HG02938 (cell line): ENCODE results near the gene HES6.
"Not testable (repeated sequence)": the region's sequence is repeated elsewhere in the genome, so short reads cannot be mapped to it uniquely, and the experiment has no call there.

Experiments used
- ATAC-seq: cut with Tn5 transposase; IDR thresholded peaks from one replicate; pipeline ENCODE4 v1.9.1; 2021; ENCODE audit warnings: mild to moderate bottlenecking, moderate library complexity; ENCODE audit not compliant: unreplicated experiment

The HES6 gene

DNA sequence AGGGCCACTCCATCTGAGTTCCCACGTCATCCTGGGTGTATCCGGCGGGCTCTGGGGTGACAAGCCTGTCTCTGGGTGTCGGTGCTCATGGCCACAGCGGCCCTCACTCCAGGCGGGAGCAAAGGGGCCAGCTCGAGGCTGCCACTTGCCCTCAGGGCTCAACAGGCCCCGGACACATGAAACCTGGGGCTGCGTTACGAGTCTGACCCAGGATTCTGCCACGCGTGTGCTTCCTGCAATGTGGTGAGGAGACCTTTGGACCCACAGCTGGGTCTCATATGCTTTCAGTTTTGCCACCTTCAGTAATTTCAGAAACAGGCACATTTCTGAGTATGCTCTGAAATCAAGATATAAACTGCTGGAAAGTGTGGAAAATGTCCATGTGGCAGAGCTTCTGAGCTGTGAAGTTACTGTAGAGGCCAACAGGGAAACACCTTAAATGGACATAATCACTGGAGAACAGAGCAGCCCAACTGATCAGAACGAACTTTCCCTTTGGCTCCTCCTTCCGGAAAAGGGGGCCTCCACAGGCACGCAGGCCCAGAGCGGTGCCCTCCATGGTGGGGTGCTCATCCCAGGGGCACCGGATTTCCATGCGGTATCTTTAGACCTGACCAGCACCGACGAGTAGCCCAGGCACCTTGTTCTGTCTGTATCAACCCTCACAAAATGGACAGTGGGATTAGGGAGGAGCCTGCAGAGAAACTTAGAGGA, 34.5 kb upstream of the HES6 start:
- no peak for ATAC-seq

GRCh38 chr2:238273433-238273832, 33.6 kb upstream of the HES6 start:
- not testable (repeated sequence) for ATAC-seq

- no peak for ATAC-seq
These were observed 32.3 kb upstream of the HES6 start for GRCh38 chr2:238272156-238272555.

- ATAC-seq = not testable (repeated sequence)
These were observed 31.8 kb upstream of the HES6 start for GRCh38 chr2:238271686-238272085.

- no peak for ATAC-seq
These were observed 31.3 kb upstream of the HES6 start for GRCh38 chr2:238271061-238271554.

DNA sequence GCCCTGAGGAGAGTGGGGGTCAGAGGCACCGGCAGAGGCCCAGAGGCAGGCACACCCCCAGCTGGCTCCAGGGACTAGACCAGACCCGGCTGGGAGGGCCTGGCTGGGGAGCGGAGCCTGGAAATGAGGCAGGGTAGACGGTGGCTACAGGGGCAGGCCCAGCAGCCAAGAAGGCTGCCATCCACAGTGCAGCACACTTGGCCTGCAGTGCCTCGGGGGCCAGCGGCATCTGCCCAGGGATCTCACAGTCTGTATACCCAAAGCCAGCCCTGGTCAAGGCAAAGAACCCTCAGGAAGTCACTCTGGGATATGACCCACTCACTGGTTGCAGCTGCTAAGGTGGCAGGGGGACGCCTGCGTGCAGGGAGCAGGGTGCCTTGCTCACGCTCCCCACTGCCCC, 30.8 kb upstream of the HES6 start:
- no peak for ATAC-seq

DNA sequence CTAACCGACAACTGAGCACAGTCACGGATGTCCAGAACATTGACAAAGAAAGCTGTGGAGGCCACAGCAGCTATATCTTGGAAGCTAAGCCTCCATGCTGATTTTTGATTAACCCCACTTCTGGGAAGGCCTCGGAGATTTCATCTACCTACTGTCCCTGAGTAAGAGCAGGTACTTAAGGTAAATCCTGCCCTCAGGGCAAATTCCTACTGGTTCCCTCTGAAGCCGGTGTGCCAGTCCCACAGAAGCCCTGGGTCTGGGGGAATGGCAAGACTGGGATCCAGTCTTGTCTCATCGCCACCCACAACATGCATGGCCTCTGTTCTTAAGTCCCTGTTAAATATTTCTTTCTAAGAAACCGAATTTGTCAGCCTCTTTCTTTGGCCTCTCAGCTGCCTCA, 29.9 kb upstream of the HES6 start:
- no peak for ATAC-seq

DNA sequence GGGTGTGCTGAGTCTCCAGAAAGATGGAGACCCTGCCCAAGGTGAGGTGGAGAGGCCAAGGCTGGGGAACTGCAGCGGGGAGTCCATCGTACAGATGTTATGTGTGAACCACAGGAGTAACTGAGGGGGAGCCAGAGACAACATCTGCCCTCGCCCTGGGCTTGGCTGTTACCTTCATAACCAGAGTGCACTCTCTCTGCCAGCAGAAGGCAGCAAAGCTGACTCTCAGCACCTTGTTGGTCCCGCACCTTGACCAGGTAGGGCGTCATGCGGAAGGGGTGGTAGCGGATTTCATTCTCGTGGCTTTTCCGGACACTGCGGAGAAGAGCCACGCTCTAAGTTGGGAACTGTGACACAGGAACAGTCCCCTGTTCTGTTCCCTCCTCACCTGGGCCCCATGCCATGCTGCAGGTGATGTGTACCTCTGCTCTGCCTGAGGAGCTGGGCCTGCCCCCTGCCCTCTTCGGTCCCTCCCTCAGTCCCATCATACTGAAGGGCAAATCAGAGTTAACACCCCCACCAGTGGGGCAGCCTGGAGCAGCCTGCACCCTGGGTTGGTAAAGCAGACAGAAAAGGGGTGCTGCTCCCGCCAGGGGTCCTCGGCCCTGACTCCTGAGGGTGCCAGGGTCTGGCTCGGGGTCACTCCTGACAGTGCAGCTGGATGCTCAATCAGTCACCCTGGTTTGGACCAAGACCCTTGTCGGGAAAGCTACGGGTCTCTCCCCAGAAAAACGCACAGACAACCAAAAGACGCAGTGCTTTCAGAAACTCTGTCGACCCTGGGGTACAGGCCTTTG, 28.2 kb upstream of the HES6 start:
- no peak for ATAC-seq

GRCh38 chr2:238267341-238267710, 27.5 kb upstream of the HES6 start:
- ATAC-seq = no peak

DNA sequence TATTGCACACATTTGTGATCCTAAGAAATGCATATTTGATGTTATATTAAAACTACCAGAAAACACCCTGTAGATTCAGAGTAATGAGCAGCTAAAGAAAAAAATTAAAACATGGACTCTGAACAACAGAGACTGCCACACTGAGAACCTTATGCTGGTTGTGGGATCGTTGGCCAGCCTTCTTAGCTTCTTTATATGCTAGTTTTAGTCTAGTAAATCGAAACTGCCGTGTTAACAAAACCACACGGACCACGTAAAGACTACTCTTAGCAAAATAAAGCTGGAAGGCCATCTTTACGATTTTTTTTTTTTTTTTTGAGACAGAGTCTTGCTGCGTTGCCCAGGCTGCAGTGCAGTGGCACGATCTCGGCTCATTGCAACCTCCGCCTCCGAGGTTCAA, 25.8 kb upstream of the HES6 start:
- no peak for ATAC-seq

- ATAC-seq = no peak
These were observed 24.2 kb upstream of the HES6 start for GRCh38 chr2:238264072-238264460.

DNA sequence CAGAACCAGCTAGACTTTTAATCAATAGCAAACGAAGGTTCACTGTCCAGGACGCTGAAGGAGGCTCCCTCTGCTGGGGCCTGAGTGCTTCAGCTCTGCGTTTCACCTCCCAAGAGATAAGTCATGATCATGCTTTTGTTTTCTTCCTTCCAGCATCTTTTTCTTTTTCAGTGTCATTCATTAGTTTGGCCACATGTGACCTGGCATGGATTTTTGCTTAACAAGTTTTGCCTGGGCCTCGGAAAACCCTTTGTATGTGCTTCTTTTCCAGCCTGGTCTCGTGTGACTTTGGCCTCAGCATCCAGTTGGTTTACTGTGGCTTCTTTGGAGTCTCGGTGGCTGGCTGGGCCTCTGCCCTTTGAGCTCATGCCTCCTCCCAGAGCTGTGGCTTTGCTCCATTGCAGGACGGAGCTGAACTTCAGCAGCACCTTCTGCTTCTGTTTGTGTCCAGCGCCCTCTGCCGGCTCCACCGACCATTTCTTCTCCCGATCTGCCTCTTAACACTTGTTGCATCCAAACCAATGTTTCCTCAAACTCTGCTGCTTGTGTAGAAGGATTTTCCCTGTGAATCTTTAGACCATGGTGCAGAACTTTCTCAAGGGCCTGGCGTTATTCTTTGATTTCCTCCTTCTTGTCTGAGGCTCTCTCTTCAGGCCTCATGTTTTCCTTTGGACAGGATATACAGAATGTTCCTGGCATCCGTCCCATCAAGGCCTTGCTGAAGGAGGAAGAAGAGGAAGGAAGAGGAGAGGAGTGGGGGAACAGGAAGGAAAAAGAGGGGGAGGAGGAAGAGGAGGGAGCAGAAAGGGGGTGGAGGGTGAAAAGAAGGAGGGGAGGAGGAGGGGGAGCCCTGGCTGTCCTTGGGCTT, 23.6 kb upstream of the HES6 start:
- no peak for ATAC-seq

GRCh38 chr2:238262496-238263122, 22.8 kb upstream of the HES6 start:
- no peak for ATAC-seq

GRCh38 chr2:238261718-238262375, 22.0 kb upstream of the HES6 start:
- no peak for ATAC-seq

DNA sequence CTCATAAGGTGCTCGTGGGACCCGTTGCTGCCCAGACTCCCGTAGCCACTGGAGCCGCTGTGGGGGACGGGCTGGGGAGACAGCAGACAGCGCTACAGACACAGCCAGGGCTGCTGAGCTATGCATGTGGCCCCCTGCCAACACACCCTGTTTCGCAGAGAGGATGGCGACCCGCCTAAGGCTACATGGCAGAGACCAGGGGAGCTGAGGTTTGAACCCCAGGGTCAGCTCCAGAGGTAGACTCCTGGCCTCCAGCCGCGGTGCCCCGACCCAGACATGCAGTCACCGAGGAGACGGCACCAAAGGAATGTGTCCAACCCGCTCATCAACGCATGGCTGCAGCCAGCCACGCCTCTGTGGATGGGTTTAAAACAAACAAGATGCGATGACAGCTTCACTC, 21.0 kb upstream of the HES6 start:
- ATAC-seq = no peak

- ATAC-seq = no peak
These were observed 19.5 kb upstream of the HES6 start for GRCh38 chr2:238259061-238260020.

GRCh38 chr2:238257786-238258700, 18.2 kb upstream of the HES6 start:
- ATAC-seq = no peak

- ATAC-seq = no peak
These were observed 16.8 kb upstream of the HES6 start for GRCh38 chr2:238256594-238257104.
